Measurements from ENCODE around the gene SLC9B1.

SLC9B1 gene

GRCh38 chr4:103019308-103020124 lies at the start of gene SLC9B1:
SLC9B1 (minus strand) TSS chr4:103019705; CDS start chr4:102991711, 27,994 bp downstream.
- DNase-seq: peak; percentile 98

- DNase-seq: no peak
Observed at GRCh38 chr4:103067841-103068547, 48.5 kb upstream of the SLC9B1 start.

- no peak for DNase-seq
Observed at GRCh38 chr4:103060453-103061148, 41.1 kb upstream of the SLC9B1 start.

GRCh38 chr4:103054030-103054429 lies 34.5 kb upstream of the SLC9B1 start:
- no peak for DNase-seq

GRCh38 chr4:103052779-103053178 lies 33.3 kb upstream of the SLC9B1 start:
- DNase-seq: no peak

GRCh38 chr4:103052145-103052544 lies 32.6 kb upstream of the SLC9B1 start:
- no peak for DNase-seq

- DNase-seq: no peak
Observed at GRCh38 chr4:103050736-103051436, 31.4 kb upstream of the SLC9B1 start.

- peak; percentile 70 for DNase-seq
Observed at GRCh38 chr4:103046416-103047290, 27.1 kb upstream of the SLC9B1 start.

GRCh38 chr4:103044183-103044582 lies 24.7 kb upstream of the SLC9B1 start:
- DNase-seq: no peak

GRCh38 chr4:103036169-103036568 lies 16.7 kb upstream of the SLC9B1 start:
- no peak for DNase-seq

GRCh38 chr4:103032574-103032973 lies 13.1 kb upstream of the SLC9B1 start:
- DNase-seq: no peak

- DNase-seq: no peak
Observed at GRCh38 chr4:103030791-103031190, 11.3 kb upstream of the SLC9B1 start.

- no peak for DNase-seq
Observed at GRCh38 chr4:103029300-103029699, 9.8 kb upstream of the SLC9B1 start.

GRCh38 chr4:103026868-103027267 lies 7.4 kb upstream of the SLC9B1 start:
- DNase-seq: no peak

- no peak for DNase-seq
Observed at GRCh38 chr4:103024996-103025395, 5.5 kb upstream of the SLC9B1 start.

- no peak for DNase-seq
Observed at GRCh38 chr4:103021120-103021519, 1.6 kb upstream of the SLC9B1 start.

- DNase-seq: no peak
Observed at GRCh38 chr4:103018391-103019307, 856 bp downstream of the SLC9B1 start.

GRCh38 chr4:103012551-103012950 lies 7.0 kb downstream of the SLC9B1 start:
- DNase-seq: no peak

GRCh38 chr4:103012060-103012459 lies 7.4 kb downstream of the SLC9B1 start:
- no peak for DNase-seq

GRCh38 chr4:103011378-103012025 lies 8.0 kb downstream of the SLC9B1 start:
- no peak for DNase-seq
